ENCODE data around the gene RBM43.

The RBM43 gene

GRCh38 chr2:151258121-151258520 lies 3.5 kb downstream of the RBM43 start:
- DNase-seq (ENCODE audit: low read depth): peak; percentile 76
- H3K4me3 ChIP-seq (replicated peaks; ENCODE audit: low read depth, low read length): no peak overlapping the region
- TF ChIP-seq, protein P1, sequence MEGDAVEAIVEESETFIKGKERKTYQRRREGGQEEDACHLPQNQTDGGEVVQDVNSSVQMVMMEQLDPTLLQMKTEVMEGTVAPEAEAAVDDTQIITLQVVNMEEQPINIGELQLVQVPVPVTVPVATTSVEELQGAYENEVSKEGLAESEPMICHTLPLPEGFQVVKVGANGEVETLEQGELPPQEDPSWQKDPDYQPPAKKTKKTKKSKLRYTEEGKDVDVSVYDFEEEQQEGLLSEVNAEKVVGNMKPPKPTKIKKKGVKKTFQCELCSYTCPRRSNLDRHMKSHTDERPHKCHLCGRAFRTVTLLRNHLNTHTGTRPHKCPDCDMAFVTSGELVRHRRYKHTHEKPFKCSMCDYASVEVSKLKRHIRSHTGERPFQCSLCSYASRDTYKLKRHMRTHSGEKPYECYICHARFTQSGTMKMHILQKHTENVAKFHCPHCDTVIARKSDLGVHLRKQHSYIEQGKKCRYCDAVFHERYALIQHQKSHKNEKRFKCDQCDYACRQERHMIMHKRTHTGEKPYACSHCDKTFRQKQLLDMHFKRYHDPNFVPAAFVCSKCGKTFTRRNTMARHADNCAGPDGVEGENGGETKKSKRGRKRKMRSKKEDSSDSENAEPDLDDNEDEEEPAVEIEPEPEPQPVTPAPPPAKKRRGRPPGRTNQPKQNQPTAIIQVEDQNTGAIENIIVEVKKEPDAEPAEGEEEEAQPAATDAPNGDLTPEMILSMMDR (IDR thresholded peaks at IDR 0.05; ENCODE audit: low read length, missing control alignments): no peak

- TF ChIP-seq, protein P1 (IDR thresholded peaks at IDR 0.05; ENCODE audit: low read length, missing control alignments): no peak
- H3K4me3 ChIP-seq (replicated peaks; ENCODE audit: low read depth, low read length): no peak overlapping the region
- DNase-seq (ENCODE audit: low read depth): no peak
Measured at GRCh38 chr2:151252646-151253045, 9.0 kb downstream of the RBM43 start.

- H3K4me3 ChIP-seq (replicated peaks; ENCODE audit: low read depth, low read length): no peak overlapping the region
- DNase-seq (ENCODE audit: low read depth): peak; percentile 91
- TF ChIP-seq, protein P1 (IDR thresholded peaks at IDR 0.05; ENCODE audit: low read length, missing control alignments): no peak
Measured at GRCh38 chr2:151251012-151251411, 10.7 kb downstream of the RBM43 start.

DNA sequence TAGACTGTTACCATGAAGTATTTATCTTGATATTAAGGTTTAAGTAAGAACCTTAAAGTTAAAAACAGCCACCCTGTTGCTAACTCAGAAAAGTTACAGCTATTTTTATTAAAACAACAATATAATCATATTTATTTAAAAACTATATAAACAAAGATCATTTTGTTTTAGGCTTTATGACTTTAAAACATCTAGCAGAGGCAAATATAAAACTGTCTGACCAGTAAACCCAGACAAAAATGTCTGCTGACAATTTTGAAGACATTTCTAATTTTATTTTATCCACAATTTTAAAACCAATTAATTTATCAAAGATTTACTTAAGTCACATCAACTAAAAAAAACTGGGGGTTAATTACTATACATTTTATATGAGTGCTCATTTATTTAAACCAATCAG lies 14.2 kb downstream of the RBM43 start:
- no peak for DNase-seq (ENCODE audit: low read depth)
- H3K4me3 ChIP-seq (replicated peaks; ENCODE audit: low read depth, low read length): no peak overlapping the region
- TF ChIP-seq, protein P1 (IDR thresholded peaks at IDR 0.05; ENCODE audit: low read length, missing control alignments): no peak

GRCh38 chr2:151246152-151246551 lies 15.5 kb downstream of the RBM43 start:
- no peak for DNase-seq (ENCODE audit: low read depth)
- TF ChIP-seq, protein P1 (IDR thresholded peaks at IDR 0.05; ENCODE audit: low read length, missing control alignments): no peak
- no peak overlapping the region for H3K4me3 ChIP-seq (replicated peaks; ENCODE audit: low read depth, low read length)

GRCh38 chr2:151243468-151243867 lies 18.2 kb downstream of the RBM43 start:
- no peak overlapping the region for H3K4me3 ChIP-seq (replicated peaks; ENCODE audit: low read depth, low read length)
- no peak for DNase-seq (ENCODE audit: low read depth)
- TF ChIP-seq, protein P1 (IDR thresholded peaks at IDR 0.05; ENCODE audit: low read length, missing control alignments): no peak

DNA sequence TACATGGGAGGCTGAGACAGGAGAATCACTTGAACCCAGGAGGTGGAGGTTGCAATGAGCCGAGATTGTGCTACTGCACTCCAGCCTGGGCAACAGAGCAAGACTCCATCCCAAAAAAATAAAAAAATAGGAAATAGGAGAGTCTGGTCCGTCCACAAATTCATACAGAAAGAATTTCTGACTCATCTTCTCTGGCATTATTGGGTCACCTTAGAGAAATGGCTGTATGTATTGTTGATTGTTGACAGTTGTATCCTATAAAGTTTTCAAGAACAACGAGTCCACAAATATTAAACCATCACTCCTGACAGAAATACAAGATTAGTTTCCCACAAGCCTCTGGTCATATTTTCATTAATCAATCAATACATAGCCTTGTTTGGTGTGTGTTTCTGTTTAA lies 20.4 kb downstream of the RBM43 start:
- no peak overlapping the region for H3K4me3 ChIP-seq (replicated peaks; ENCODE audit: low read depth, low read length)

More for the DNA sequence above, 20.4 kb downstream of the RBM43 start:
- peak; percentile 33 for DNase-seq (ENCODE audit: low read depth)
- TF ChIP-seq, protein P1 (IDR thresholded peaks at IDR 0.05; ENCODE audit: low read length, missing control alignments): no peak
